Activated T-helper 17 cell treated with anti-CD3 and anti-CD28 coated beads, Interleukin-2, amount 50 U/mL, for 72 hours (primary cell): ENCODE results near the gene MAZ. TPM values are rescaled to one million over a fixed set of nuclear protein-coding genes. Genes with fewer than 3 reads are reported as not detected.
"Not testable (repeated sequence)": the region's sequence is repeated elsewhere in the genome, so short reads cannot be mapped to it uniquely, and the experiment has no call there.

Experiments
- ATAC-seq: fragments of 150-1000 bp; cut with Tn5 transposase; replicated peaks from 2 replicates; pipeline ENCODE4 v1.10.0; 2021; ENCODE audit warnings: mild to moderate bottlenecking, moderate library complexity
- H3K27ac Mint-ChIP-seq: one replicate; pipeline ENCODE4 v1.8.0; 2022; ENCODE audit warnings: mixed read lengths
- H3K27me3 Mint-ChIP-seq: one replicate; pipeline ENCODE4 v1.8.0; 2022; ENCODE audit warnings: mixed read lengths
- H3K36me3 Mint-ChIP-seq: one replicate; pipeline ENCODE4 v1.8.0; 2022; ENCODE audit warnings: low read depth, mild to moderate bottlenecking, mixed read lengths
- H3K4me1 Mint-ChIP-seq: one replicate; pipeline ENCODE4 v1.8.0; 2022; ENCODE audit warnings: mixed read lengths
- H3K4me3 Mint-ChIP-seq: one replicate; pipeline ENCODE4 v1.8.0; 2022; ENCODE audit warnings: mild to moderate bottlenecking, mixed read lengths
- H3K9me3 Mint-ChIP-seq: one replicate; pipeline ENCODE4 v1.8.0; 2022; ENCODE audit warnings: mixed read lengths
- total RNA-seq, 2 donors: library from RNA; stranded (reverse); gene quantifications; one replicate each; pipeline ENCODE4 v1.2.3, GENCODE V29; 2022

MAZ gene
- total RNA-seq, 2 donors from 2014 or later, result 239 to 288 TPM

DNA sequence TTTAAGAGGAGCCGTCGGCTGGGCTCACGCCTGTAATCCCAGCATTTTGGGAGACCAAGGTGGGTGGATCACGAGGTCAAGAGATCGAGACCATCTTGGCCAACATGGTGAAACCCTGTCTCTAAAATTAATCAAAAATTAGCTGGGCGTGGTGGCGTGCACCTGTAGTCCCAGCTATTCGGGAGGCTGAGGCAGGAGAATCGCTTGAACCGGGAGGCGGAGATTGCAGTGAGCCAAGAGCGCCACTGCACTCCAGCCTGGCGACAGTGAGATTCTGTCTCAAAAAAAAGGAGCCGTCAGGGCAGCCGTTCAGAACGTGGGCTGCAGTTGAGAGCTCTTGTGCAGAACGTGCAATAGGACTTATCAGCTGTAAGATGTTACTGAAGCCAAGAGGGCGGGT lies 13.2 kb upstream of the MAZ start:
- not testable (repeated sequence) for ATAC-seq, H3K9me3 Mint-ChIP-seq, H3K27me3 Mint-ChIP-seq
- Mint-ChIP-seq H3K4me3 (peak overlapping the region; percentile 97), H3K36me3 (peaks cover 70% of the 10 kb centered on the region), H3K27ac (peak overlapping the region; percentile 1), H3K4me1 (peaks cover 20% of the 10 kb centered on the region)

DNA sequence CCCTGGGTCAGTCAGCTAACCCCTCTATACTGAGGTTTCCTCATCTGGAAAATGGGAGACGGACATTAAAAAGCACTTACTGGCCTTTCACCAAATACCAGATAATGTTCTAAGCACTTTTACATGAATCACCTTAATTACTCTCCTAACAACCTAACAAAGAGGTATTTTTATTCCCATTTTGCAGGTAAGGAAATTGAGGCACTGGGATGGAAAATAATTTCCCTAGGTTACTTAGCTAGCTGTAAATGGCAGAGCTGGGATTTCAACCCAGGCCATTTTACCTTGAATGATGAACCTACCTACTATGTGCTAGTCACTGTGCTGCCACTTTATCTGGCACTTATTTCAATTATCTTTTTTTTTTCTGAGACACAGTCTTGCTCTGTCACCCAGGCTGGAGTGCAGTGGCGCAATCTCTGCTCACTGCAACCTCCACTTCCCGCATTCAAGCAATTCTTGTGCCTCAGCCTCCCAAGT lies 12.1 kb upstream of the MAZ start:
- Mint-ChIP-seq H3K36me3 (peaks cover 81% of the 10 kb centered on the region), H3K9me3 (no peaks in the 10 kb centered on the region), H3K27me3 (no peaks in the 10 kb centered on the region), H3K4me3 (no peak overlapping the region), H3K27ac (no peak overlapping the region), H3K4me1 (peaks cover 20% of the 10 kb centered on the region)
- no peak for ATAC-seq

DNA sequence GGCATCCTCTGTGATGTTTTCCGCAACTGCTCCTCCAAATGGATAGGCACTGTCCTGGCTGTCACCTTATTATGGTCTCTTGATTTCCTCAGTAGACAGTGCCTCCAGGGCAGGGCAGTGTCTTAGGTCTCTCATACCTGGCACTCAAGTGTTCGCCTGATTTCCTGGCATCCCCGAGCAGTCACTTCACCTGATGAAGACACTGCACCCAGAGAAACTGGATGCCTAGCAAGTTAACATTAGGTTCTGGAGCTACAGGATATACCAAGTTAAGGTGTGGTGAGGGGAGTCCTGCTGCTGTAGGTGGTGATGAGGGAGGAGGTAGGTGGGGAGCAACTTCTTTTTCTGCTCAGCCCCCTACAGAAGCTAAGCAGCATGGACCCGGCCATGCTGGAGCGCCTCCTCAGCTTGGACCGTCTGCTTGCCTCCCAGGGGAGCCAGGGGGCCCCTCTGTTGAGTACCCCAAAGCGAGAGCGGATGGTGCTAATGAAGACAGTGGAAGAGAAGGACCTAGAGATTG lies 3.9 kb upstream of the MAZ start:
- peak overlapping the region; percentile 97 for H3K27ac Mint-ChIP-seq
- H3K27me3 Mint-ChIP-seq, result no peaks in the 10 kb centered on the region
- no peaks in the 10 kb centered on the region for H3K9me3 Mint-ChIP-seq
- ATAC-seq, result no peak
- peaks cover 84% of the 10 kb centered on the region for H3K36me3 Mint-ChIP-seq
- H3K4me3 Mint-ChIP-seq, result peak overlapping the region; percentile 92
- peaks cover 16% of the 10 kb centered on the region for H3K4me1 Mint-ChIP-seq

DNA sequence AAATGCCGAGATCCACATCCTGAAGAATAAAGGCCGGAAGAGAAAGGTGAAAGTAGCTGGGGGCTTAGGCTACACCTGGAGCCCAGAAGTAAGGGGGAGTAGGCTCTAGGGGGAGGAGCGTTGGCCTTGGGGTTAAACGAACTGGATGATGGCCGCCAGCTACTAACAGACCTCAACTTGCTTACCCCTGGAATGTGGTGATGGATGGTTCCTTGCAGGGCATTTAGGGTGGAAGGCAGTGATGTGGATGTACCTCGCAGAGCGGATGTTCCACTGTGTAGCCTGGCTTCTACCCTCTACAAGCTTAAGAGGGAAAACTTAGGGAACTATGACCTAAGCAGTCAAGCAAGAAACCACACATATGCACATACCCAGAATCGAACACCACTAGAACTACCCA lies 2.3 kb upstream of the MAZ start:
- Mint-ChIP-seq H3K4me3 (peak overlapping the region; percentile 92), H3K4me1 (peaks cover 22% of the 10 kb centered on the region), H3K9me3 (no peaks in the 10 kb centered on the region), H3K36me3 (peaks cover 84% of the 10 kb centered on the region), H3K27me3 (no peaks in the 10 kb centered on the region), H3K27ac (peak overlapping the region; percentile 97)
- ATAC-seq, result no peak

DNA sequence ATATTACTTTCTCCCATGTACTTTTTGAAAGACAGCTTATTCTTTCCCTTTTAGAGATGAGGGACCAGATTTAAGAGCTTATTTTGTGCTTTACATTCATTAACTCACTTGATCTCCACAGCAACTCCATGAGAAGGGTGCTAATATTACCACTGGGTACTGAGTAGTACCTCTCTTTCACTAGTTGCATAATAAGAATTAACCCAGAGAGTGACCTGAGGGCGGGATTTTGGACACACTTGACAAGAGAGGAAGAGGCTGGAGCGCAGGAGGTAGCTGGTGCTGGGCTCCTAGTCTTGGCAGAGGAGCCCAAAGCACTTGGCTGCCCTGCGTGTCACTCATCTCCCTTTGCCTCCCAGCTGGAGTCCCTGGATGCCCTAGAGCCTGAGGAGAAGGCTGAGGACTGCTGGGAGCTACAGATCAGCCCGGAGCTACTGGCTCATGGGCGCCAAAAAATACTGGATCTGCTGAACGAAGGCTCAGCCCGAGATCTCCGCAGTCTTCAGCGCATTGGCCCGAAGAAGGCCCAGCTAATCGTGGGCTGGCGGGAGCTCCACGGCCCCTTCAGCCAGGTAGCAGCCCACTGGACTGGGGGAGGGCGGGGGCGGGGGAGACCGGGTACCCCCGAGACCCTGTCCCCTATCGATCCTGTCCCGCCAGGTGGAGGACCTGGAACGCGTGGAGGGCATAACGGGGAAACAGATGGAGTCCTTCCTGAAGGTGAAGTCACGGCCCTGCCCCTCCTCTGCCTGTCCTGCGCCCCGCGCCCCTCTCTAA lies 1.7 kb upstream of the MAZ start:
- peak overlapping the region; percentile 97 for H3K27ac Mint-ChIP-seq
- H3K36me3 Mint-ChIP-seq, result peaks cover 84% of the 10 kb centered on the region
- no peaks in the 10 kb centered on the region for H3K27me3 Mint-ChIP-seq
- no peak for ATAC-seq
- peak overlapping the region; percentile 92 for H3K4me3 Mint-ChIP-seq
- no peaks in the 10 kb centered on the region for H3K9me3 Mint-ChIP-seq
- H3K4me1 Mint-ChIP-seq, result peaks cover 22% of the 10 kb centered on the region

DNA sequence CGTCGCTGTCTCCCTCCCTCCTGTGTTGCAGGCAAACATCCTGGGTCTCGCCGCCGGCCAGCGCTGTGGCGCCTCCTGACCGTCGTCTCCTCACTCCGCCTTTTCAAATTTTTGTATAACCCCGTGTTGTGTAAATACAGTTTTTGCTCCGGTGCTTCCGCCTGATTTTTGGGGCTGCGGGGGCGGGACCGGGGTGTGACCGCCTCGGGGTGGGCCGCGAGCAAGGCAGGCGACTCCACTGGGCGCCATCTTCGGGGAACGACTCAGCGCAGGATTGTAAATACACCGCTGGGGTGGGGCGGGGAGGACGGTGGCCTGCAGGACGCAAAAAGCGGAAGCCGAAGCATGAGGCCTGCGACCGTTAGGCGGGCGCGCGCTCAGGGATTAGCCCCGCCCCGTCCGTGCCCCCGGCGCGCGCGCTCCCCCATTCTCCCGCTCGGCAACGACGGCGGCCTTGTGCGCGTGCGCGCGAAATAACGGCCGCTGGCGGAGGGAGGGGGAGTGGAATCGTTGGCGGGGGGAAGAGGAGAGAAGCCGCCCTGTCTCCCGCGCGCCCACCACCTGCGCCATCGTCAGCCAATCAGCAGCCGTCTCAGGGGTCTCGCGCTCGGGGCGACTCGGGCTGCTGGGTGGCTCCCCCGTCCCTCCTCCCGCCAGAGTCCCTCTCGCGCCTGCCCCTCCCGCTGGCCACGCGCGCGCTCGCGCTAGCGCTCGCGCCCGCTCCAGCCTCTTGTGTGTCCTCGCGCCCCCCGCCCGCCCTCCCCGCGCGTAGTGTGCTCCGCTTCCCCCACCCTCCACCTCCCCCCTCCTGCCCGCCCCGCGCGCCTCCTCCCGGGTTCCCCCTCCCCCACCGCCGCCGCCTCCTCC lies 864 bp upstream of the MAZ start:
- Mint-ChIP-seq H3K36me3 (peaks cover 84% of the 10 kb centered on the region), H3K27me3 (no peaks in the 10 kb centered on the region), H3K27ac (peak overlapping the region; percentile 97), H3K9me3 (no peaks in the 10 kb centered on the region), H3K4me3 (peak overlapping the region; percentile 92), H3K4me1 (peaks cover 23% of the 10 kb centered on the region)
- peak; percentile 63 for ATAC-seq

DNA sequence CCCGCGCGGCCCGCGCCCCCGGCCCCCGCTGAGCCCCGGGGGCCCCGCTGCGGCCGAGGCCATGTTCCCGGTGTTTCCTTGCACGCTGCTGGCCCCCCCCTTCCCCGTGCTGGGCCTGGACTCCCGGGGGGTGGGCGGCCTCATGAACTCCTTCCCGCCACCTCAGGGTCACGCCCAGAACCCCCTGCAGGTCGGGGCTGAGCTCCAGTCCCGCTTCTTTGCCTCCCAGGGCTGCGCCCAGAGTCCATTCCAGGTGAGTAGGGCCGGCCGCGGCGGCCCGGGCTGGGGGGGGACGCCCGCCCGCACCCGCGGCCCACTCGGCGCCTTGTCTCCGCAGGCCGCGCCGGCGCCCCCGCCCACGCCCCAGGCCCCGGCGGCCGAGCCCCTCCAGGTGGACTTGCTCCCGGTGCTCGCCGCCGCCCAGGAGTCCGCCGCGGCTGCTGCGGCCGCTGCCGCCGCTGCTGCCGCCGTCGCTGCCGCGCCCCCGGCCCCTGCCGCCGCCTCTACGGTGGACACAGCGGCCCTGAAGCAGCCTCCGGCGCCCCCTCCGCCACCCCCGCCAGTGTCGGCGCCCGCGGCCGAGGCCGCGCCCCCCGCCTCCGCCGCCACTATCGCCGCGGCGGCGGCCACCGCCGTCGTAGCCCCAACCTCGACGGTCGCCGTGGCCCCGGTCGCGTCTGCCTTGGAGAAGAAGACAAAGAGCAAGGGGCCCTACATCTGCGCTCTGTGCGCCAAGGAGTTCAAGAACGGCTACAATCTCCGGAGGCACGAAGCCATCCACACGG lies 504 bp downstream of the MAZ start:
- H3K36me3 Mint-ChIP-seq, result peaks cover 80% of the 10 kb centered on the region
- no peak for ATAC-seq
- peak overlapping the region; percentile 98 for H3K27ac Mint-ChIP-seq
- no peaks in the 10 kb centered on the region for H3K9me3 Mint-ChIP-seq
- peak overlapping the region; percentile 97 for H3K4me3 Mint-ChIP-seq
- H3K27me3 Mint-ChIP-seq, result no peaks in the 10 kb centered on the region
- H3K4me1 Mint-ChIP-seq, result peaks cover 31% of the 10 kb centered on the region

DNA sequence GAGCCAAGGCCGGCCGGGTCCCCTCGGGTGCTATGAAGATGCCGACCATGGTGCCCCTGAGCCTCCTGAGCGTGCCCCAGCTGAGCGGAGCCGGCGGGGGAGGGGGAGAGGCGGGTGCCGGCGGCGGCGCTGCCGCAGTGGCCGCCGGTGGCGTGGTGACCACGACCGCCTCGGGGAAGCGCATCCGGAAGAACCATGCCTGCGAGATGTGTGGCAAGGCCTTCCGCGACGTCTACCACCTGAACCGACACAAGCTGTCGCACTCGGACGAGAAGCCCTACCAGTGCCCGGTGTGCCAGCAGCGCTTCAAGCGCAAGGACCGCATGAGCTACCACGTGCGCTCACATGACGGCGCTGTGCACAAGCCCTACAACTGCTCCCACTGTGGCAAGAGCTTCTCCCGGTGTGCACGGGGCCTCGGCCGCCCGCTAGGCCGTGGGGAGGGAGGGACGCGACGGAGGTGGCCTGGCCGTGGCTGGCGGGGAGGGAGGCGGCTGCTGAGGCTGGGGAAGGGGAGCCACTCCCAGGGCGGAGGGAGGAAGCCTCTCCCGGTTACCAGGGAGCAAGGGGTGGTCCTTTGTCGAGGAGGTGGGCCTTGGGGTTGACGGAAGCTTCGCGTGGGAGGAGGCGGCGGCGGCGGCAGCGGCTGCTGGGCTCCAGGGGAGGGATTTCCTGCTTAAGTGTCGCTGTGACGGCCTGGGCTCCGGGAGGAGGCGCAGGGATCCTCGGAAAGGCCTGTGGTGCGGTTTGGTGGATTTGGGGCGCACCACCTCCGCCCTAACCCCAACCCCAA lies 1.3 kb downstream of the MAZ start:
- peak; percentile 39 for ATAC-seq
- Mint-ChIP-seq H3K4me1 (peaks cover 31% of the 10 kb centered on the region), H3K9me3 (no peaks in the 10 kb centered on the region), H3K27me3 (no peaks in the 10 kb centered on the region), H3K4me3 (peak overlapping the region; percentile 97), H3K27ac (peak overlapping the region; percentile 98), H3K36me3 (peaks cover 72% of the 10 kb centered on the region)

DNA sequence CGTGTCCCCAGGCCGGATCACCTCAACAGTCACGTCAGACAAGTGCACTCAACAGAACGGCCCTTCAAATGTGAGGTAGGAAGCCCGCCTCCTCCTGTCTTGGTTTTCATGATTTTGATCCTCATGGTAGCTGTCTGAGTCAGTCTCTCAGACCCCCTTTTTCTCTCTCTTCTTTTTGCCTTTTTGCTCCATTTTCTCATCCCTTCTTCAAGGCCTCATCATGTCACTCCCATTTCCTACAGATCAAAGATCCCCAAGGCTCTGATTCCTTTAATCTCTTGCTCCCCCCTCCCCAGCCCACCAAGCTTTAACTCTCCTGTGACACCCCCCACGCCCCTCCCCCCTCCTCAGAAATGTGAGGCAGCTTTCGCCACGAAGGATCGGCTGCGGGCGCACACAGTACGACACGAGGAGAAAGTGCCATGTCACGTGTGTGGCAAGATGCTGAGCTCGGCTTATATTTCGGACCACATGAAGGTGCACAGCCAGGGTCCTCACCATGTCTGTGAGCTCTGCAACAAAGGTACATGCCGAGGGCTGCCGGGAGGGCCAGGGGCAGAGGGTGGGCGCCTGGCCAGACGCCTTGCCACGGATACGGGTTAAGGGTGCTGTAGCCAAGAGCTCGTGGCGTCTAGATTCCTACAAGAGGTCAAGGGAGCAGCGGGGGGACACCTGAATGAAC lies 2.0 kb downstream of the MAZ start:
- peak overlapping the region; percentile 97 for H3K4me3 Mint-ChIP-seq
- H3K9me3 Mint-ChIP-seq, result no peaks in the 10 kb centered on the region
- peaks cover 30% of the 10 kb centered on the region for H3K4me1 Mint-ChIP-seq
- peak overlapping the region; percentile 98 for H3K27ac Mint-ChIP-seq
- peaks cover 65% of the 10 kb centered on the region for H3K36me3 Mint-ChIP-seq
- ATAC-seq, result no peak
- H3K27me3 Mint-ChIP-seq, result no peaks in the 10 kb centered on the region

DNA sequence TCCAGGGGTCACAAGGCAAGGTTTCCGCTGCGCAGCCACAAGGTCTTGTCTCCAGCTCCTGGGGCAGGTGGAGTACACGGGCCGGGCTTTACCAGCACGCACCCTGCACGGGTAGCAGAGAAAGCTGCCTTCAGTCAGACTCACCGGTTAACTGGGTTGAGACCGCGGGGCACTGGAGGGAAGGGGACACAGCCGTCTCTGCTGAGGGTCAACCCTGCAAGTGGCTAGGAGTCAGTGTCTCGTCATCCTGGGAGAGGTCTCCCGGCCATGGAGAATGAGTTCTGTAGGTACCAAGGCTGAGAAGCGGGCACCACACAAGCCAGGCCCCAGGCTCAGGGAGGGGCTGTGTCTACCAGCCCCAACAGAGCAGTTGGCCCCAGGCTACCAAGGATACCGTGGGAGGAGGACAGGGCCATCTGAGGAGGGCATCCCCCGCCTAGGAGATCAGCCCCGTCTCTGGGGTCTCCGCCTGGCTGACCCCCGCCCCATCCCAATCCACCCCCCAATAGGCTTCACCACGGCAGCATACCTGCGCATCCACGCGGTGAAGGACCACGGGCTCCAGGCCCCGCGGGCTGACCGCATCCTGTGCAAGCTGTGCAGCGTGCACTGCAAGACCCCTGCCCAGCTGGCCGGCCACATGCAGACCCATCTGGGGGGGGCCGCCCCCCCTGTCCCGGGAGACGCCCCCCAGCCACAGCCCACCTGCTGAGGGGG lies 2.9 kb downstream of the MAZ start:
- Mint-ChIP-seq H3K36me3 (peaks cover 56% of the 10 kb centered on the region), H3K4me1 (peaks cover 29% of the 10 kb centered on the region), H3K27ac (peak overlapping the region; percentile 98), H3K27me3 (no peaks in the 10 kb centered on the region), H3K4me3 (peak overlapping the region; percentile 97), H3K9me3 (no peaks in the 10 kb centered on the region)
- ATAC-seq, result no peak

DNA sequence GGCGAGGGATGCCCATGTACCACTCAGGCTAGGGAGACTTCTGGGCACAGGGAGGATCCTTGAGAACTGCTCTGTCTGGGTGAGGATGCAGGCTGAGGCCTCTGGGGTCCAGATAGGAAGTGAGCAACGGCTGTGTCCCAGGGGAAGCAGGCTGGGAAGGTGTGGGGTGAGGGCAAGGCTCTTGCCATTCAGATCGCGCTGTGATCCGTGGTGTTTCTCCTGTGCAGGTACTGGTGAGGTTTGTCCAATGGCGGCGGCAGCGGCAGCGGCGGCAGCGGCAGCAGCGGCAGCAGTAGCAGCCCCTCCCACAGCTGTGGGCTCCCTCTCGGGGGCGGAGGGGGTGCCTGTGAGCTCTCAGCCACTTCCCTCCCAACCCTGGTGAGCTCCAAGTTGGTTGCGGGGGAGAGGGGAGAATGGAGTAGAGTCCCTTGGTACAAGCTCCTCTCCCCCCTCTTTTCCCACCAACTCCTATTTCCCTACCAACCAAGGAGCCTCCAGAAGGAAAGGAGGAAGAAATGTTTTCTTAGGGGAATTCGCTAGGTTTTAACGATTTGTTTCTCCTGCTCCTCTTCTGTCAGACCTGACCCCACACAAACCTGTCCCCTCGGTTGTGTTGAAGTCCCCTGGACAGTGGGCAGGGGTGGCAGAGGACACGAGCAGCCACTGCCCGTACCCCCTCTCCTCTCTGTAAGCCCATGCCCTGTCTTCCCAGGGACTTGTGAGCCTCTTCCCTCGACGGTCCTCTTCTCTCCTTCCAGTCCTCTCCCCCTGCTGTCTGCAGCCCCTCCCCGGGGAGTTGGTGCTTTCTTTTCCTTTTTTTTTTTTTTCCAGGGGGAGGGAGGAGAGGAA lies 3.7 kb downstream of the MAZ start:
- peaks cover 30% of the 10 kb centered on the region for H3K4me1 Mint-ChIP-seq
- no peak for ATAC-seq
- H3K27me3 Mint-ChIP-seq, result no peaks in the 10 kb centered on the region
- peak overlapping the region; percentile 86 for H3K27ac Mint-ChIP-seq
- no peaks in the 10 kb centered on the region for H3K9me3 Mint-ChIP-seq
- H3K36me3 Mint-ChIP-seq, result peaks cover 49% of the 10 kb centered on the region
- H3K4me3 Mint-ChIP-seq, result peak overlapping the region; percentile 97

DNA sequence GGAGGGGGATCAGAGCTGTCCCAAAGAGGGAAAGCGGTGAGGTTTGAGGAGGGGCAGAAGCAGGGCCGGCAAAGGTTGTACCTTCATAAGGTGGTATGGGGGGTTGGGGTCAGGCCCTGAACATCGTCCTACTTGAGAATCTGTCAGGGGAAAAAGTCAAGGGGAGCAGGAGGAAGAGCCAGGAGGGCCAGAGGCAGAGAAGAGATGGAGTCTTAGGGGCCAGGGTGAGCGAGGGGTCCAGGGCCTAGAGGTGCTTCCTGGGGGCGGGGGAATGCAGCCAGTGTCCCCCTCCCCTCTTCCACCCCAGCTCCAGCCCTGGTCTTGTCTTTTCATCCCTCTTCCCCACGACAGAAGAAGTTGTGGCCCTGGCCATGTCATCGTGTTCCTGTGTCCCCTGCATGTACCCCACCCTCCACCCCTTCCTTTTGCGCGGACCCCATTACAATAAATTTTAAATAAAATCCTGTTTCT lies 4.4 kb downstream of the MAZ start:
- Mint-ChIP-seq H3K4me3 (peak overlapping the region; percentile 97), H3K27ac (peak overlapping the region; percentile 86), H3K27me3 (no peaks in the 10 kb centered on the region), H3K4me1 (peaks cover 30% of the 10 kb centered on the region), H3K9me3 (no peaks in the 10 kb centered on the region), H3K36me3 (peaks cover 46% of the 10 kb centered on the region)
- ATAC-seq, result no peak
